ENCODE data around the gene ERAL1. TPM values are rescaled to one million over a fixed set of nuclear protein-coding genes. Genes with fewer than 3 reads are reported as not detected.
A peak's percentile ranks its signal among the peaks of the same experiment; 100 is the strongest.

The ERAL1 gene
- total RNA-seq, 4 donors from 2014 or later = 19.0 to 67.6 (median 32.3) TPM

DNA sequence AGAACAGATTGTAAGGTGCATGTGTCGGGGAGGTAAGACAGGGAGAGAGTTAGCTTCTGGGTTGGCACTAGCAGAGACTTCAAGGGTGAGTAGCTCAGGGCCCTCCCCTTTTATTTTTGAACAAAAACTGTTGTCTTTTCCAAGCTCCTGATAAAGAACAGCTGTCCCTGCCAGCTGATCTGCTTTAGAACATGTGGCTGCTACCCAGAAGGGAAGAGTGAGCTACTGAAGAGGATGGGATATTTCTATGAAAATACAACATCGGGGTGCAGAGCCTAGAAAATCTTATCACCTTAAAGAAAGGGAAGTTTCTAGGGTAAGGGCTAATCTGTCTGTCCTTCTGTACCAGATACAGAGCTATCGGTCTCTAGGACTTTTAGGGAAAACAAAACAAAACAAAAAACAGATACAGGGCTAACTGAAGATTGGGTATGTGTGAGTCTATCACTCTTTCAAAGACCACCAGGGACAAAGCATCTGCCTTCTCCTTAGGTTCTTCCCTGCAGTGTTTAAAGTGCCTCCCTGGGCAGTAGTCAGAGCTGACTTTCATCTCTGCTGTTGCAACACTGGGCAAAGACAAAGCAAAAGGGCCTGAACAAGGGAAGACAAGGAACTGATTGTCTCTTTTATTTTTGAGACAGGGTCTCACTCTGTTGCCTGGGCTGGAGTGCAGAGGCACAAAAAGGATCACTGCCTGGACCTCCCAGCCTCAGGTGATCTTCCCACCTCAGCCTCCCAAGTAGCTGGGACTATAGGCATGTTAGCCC lies 53.1 kb downstream of the ERAL1 start:
- DNase-seq = no peak

DNA sequence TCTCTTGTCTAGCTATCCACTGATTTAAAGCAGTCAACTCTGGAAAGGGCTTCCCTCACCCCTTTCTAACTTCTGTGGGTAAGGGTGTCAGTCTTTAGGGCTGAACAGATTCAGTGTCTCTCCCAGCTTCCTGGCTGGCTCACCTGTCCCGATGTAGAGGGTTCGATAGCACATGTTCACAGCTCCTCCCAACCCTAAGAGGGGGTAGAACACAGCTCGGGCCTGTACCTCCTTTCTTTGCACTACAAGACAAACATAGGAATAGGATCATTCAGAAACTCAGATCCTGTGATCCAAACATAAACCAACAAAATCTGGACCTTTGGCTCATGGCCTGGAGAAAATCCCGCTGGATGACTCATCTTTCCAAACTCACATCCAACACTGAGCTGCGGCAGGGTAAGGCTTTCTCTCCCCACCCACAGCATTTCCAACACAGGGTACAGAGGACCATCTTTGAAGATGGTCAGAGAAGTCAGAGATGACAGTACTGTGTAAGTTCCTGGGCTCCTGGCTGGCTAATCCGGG lies 53.9 kb downstream of the ERAL1 start:
- Histone ChIP-seq H3K4me3 (no peak overlapping the region), H3K27ac (peak overlapping the region; percentile 78 to 84), H3K27me3 (no peaks in the 10 kb centered on the region), H3K4me1 (peaks cover 11 to 14% of the 10 kb centered on the region in 2 donors), H3K36me3 (no peaks in the 10 kb centered on the region), H3K9me3 (no peaks in the 10 kb centered on the region)
- TF ChIP-seq, protein P1, sequence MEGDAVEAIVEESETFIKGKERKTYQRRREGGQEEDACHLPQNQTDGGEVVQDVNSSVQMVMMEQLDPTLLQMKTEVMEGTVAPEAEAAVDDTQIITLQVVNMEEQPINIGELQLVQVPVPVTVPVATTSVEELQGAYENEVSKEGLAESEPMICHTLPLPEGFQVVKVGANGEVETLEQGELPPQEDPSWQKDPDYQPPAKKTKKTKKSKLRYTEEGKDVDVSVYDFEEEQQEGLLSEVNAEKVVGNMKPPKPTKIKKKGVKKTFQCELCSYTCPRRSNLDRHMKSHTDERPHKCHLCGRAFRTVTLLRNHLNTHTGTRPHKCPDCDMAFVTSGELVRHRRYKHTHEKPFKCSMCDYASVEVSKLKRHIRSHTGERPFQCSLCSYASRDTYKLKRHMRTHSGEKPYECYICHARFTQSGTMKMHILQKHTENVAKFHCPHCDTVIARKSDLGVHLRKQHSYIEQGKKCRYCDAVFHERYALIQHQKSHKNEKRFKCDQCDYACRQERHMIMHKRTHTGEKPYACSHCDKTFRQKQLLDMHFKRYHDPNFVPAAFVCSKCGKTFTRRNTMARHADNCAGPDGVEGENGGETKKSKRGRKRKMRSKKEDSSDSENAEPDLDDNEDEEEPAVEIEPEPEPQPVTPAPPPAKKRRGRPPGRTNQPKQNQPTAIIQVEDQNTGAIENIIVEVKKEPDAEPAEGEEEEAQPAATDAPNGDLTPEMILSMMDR (IDR thresholded peaks at IDR 0.05) = no peak
- TF ChIP-seq POLR2A (IDR thresholded peaks at IDR 0.05) = no peak
- intact Hi-C loops (cut with DNase I; ENCODE audit: low total_unique reads) = no loop called here
- DNase-seq = peak; percentile 73 to 76

More for the DNA sequence above, 53.1 kb downstream of the ERAL1 start:
- H3K27me3 ChIP-seq = no peaks in the 10 kb centered on the region
- no peaks in the 10 kb centered on the region for H3K9me3 ChIP-seq
- intact Hi-C loops (cut with DNase I; ENCODE audit: low total_unique reads) = no loop called here
- TF ChIP-seq, protein P1 (IDR thresholded peaks at IDR 0.05) = no peak
- no peak for TF ChIP-seq POLR2A (IDR thresholded peaks at IDR 0.05)
- H3K4me1 ChIP-seq = peaks cover 14 to 15% of the 10 kb centered on the region in 2 donors
- H3K4me3 ChIP-seq = no peak overlapping the region
- H3K27ac ChIP-seq = peak overlapping the region; percentile 78 to 84
- H3K36me3 ChIP-seq = no peaks in the 10 kb centered on the region

DNA sequence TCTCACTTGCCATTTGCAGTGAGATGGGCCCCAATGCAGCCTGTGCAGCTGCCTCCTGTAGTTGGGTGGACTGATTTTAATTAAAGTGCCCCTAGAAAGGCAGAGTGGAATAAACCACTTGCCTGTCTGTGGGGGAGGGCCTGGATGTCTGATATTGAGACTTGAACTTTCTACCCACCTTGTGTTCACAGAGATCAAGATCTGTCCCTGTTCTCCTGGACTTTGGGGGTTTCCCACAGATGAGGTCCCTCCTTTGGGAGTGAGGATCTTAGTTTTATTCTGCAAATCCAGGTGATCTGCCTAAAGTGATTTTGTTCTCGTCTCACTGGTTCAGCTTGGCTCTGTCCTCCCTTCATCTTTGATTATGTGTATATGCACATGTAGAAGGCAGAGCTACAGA lies 55.7 kb downstream of the ERAL1 start:
- intact Hi-C loops (cut with DNase I; ENCODE audit: low total_unique reads) = no loop called here
- no peak for DNase-seq
- TF ChIP-seq, protein P1 (IDR thresholded peaks at IDR 0.05) = no peak
- TF ChIP-seq POLR2A (IDR thresholded peaks at IDR 0.05) = no peak
- no peaks in the 10 kb centered on the region for H3K9me3 ChIP-seq
- no peak overlapping the region for H3K27ac ChIP-seq
- H3K4me3 ChIP-seq = no peak overlapping the region
- H3K4me1 ChIP-seq = peaks cover 11 to 14% of the 10 kb centered on the region in 2 donors
- H3K27me3 ChIP-seq = no peaks in the 10 kb centered on the region
- no peaks in the 10 kb centered on the region for H3K36me3 ChIP-seq

MicroRNAs within 50 kb of the gene (microRNA counts, 767-probe panel; counts per million panel counts)
- 3,372 to 4,399 counts per million in 2 donors for microRNA hsa-miR-144-3p
- 5,494 to 6,005 counts per million in 2 donors for microRNA hsa-miR-451a

Small RNA genes within 50 kb of the gene (microRNA-seq; reads per million reads assigned to microRNA genes)
- not detected for gene MIR451B (ENCODE audit: borderline microRNAs expressed, borderline replicate concordance)

Small RNA genes within 50 kb of the gene (small RNA-seq; reads per million reads assigned to genes)
- gene RF00019 = not detected

Other genes with a start within 250 kb of the ERAL1 start
- 10 to 100 TPM in 2 of 4 donors, 1 to 10 TPM in 1, not detected in 1; 5.9 to 19.6 (median 11.3) TPM for gene RSKR, start 240.8 kb upstream of the ERAL1 start, total RNA-seq
- gene BLTP2, start 209.9 kb upstream of the ERAL1 start, total RNA-seq = 100 to 1,000 TPM in 1 of 4 donors, 10 to 100 TPM in 3; 35.0 to 126 (median 68.5) TPM
- 10 to 100 TPM; 35.9 to 50.1 (median 43.3) TPM for gene SDF2, start 193.1 kb upstream of the ERAL1 start, total RNA-seq
- 10 to 100 TPM; 15.3 to 84.5 (median 47.5) TPM for gene SUPT6H, start 192.8 kb upstream of the ERAL1 start, total RNA-seq
- gene PROCA1, start 143.1 kb upstream of the ERAL1 start, total RNA-seq = 1 to 10 TPM in 2 of 4 donors, not detected in 2; 2.6 to 3.6 TPM
- gene RAB34, start 137.1 kb upstream of the ERAL1 start, total RNA-seq = 100 to 1,000 TPM; 113 to 411 (median 126) TPM
- gene RPL23A, start 135.0 kb upstream of the ERAL1 start, total RNA-seq = 1,000 to 10,000 TPM in 2 of 4 donors, 100 to 1,000 TPM in 2; 244 to 1,659 (median 911) TPM
- 1 to 10 TPM in 2 of 4 donors, not detected in 2; 1.3 to 1.4 TPM for gene TLCD1, start 128.8 kb upstream of the ERAL1 start, total RNA-seq
- gene NEK8, start 126.2 kb upstream of the ERAL1 start, total RNA-seq = 1 to 10 TPM in 3 of 4 donors, not detected in 1; 1.2 to 5.0 (median 1.3) TPM
- gene TRAF4, start 111.0 kb upstream of the ERAL1 start, total RNA-seq = 10 to 100 TPM in 2 of 4 donors, under 1 TPM in 2; under 0.01 to 22.4 (median 11.4) TPM
- gene FAM222B, start 12.2 kb upstream of the ERAL1 start, total RNA-seq = 10 to 100 TPM in 1 of 4 donors, 1 to 10 TPM in 3; 2.4 to 24.3 (median 4.2) TPM
- gene FLOT2, start 42.7 kb downstream of the ERAL1 start, total RNA-seq = 100 to 1,000 TPM in 1 of 4 donors, 10 to 100 TPM in 3; 31.3 to 117 (median 37.4) TPM
- gene DHRS13, start 48.1 kb downstream of the ERAL1 start, total RNA-seq = 10 to 100 TPM in 3 of 4 donors, under 1 TPM in 1; 0.26 to 17.4 (median 13.6) TPM
- gene PHF12, start 96.5 kb downstream of the ERAL1 start, total RNA-seq = 10 to 100 TPM; 22.1 to 78.4 (median 55.2) TPM
- under 1 TPM in 1 of 4 donors, not detected in 3; 0.07 TPM for gene SEZ6, start 151.0 kb downstream of the ERAL1 start, total RNA-seq
- 1 to 10 TPM in 3 of 4 donors, under 1 TPM in 1; 0.59 to 7.4 (median 2.9) TPM for gene PIPOX, start 188.1 kb downstream of the ERAL1 start, total RNA-seq